ES-I3 (cell line): ENCODE data around the gene PDE4DIP.
"Not testable (repeated sequence)": the region's sequence is repeated elsewhere in the genome, so short reads cannot be mapped to it uniquely, and the experiment has no call there.

Experiments used
- H3K36me3 ChIP-seq: 2 replicates; pipeline ENCODE4 v1.6.1; 2013; ENCODE audit warnings: mild to moderate bottlenecking, low read length, control low read depth, moderate library complexity; ENCODE audit not compliant: insufficient read depth
- H3K4me1 ChIP-seq: 2 replicates; pipeline ENCODE4 v1.6.1; 2013; ENCODE audit warnings: mild to moderate bottlenecking, control low read depth, low read length; ENCODE audit not compliant: insufficient read depth
- H3K9ac ChIP-seq: 2 replicates; pipeline ENCODE4 v1.6.1; 2013; ENCODE audit warnings: low read depth, mild to moderate bottlenecking, low read length, moderate library complexity
- H3K9me3 ChIP-seq: 2 replicates; pipeline ENCODE4 v1.6.1; 2013; ENCODE audit warnings: mild to moderate bottlenecking, low read length, moderate library complexity; ENCODE audit not compliant: control insufficient read depth, insufficient read depth

Gene PDE4DIP

GRCh38 chr1:148890075-148890568 is 45.9 kb downstream of the PDE4DIP start:
- not testable (repeated sequence) for H3K9me3 ChIP-seq, H3K9ac ChIP-seq, H3K36me3 ChIP-seq, H3K4me1 ChIP-seq

GRCh38 chr1:148894360-148895352 is 50.4 kb downstream of the PDE4DIP start:
- not testable (repeated sequence) for H3K9me3 ChIP-seq, H3K36me3 ChIP-seq, H3K4me1 ChIP-seq, H3K9ac ChIP-seq

- not testable (repeated sequence) for H3K9ac ChIP-seq, H3K9me3 ChIP-seq, H3K36me3 ChIP-seq, H3K4me1 ChIP-seq
Observed at GRCh38 chr1:148900026-148900425, 55.8 kb downstream of the PDE4DIP start.

DNA sequence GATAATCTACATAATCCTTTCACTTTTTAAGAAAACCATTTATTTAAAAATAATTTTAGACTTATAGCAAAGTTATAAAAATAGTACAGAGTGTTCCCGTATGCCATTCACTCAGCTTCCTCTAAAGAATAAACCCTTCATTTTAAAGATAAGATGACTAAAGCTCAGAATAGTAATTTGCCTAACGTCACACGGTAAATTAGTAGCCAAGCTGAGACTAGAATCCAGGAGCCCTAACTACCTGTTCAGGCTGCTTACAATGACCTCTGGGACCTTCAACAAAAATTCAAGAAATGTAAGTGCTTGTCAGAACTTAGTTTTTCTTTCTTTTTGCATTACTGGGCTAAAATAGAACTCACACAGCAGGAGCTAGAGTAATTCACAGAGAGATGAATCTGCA is 56.5 kb downstream of the PDE4DIP start:
- not testable (repeated sequence) for H3K9me3 ChIP-seq, H3K36me3 ChIP-seq, H3K9ac ChIP-seq, H3K4me1 ChIP-seq

DNA sequence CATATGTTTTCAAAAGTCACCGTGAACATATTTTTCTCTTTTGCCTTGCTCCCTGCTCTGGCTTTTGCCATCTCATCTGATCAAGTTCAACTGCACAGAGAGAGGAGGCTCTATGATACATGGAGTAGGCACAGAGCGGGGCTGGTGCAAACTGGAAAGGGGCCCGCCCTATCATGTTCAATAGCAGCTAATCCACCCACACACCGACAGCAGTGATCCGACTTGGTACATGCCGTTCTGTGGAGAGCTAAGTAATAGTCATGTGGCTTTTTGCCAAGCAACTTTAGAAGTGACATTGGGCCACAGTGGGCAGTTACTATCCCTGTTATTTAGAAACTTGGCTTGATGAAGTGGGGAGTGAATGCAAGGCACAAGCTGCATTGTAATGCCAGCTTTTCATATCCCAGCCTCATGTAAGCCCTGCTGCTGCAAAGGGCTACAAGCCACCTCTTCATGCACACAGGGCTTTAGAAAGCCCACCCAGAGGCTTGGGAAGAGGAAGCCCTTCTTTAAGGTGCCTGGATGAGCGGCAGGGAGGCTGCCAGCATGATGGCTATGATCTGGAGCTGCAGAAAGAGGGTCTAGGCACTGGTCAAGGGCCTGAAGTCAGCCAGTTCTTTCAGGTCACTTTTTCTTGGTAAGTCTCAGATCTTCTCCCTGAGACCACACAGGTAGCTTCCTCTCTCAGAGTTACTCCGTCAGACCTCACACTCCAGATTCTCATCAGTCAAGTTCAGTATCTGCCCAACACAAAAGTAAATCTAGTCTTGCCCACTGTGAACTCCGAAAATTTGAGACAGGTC is 57.1 kb downstream of the PDE4DIP start:
- H3K9ac ChIP-seq, H3K36me3 ChIP-seq, H3K4me1 ChIP-seq, H3K9me3 ChIP-seq: not testable (repeated sequence)

DNA sequence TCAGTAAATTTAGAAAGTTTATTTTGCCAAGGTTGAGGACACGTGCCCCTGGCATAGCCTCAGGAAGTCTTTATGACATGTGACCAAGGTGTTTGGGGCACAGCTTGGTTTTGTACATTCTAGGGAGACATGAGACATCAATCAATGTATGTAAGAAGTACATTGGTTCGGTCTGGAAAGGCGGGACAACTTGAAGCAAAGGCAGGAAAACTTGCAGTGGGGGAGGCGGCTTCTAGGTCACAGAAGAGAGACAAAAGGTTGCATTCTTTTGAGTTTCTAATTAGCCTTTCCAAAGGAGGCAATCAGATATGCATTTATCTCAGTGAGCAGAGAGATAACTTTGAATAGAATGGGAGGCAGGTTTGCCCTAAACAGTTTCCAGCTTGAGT is 57.7 kb downstream of the PDE4DIP start:
- H3K9me3 ChIP-seq, H3K36me3 ChIP-seq, H3K4me1 ChIP-seq, H3K9ac ChIP-seq: not testable (repeated sequence)

GRCh38 chr1:148909219-148909826 is 65.1 kb downstream of the PDE4DIP start:
- H3K4me1 ChIP-seq, H3K9me3 ChIP-seq, H3K9ac ChIP-seq, H3K36me3 ChIP-seq: not testable (repeated sequence)

- not testable (repeated sequence) for H3K36me3 ChIP-seq, H3K9ac ChIP-seq, H3K9me3 ChIP-seq
Observed at GRCh38 chr1:148911303-148911928, 67.2 kb downstream of the PDE4DIP start.

DNA sequence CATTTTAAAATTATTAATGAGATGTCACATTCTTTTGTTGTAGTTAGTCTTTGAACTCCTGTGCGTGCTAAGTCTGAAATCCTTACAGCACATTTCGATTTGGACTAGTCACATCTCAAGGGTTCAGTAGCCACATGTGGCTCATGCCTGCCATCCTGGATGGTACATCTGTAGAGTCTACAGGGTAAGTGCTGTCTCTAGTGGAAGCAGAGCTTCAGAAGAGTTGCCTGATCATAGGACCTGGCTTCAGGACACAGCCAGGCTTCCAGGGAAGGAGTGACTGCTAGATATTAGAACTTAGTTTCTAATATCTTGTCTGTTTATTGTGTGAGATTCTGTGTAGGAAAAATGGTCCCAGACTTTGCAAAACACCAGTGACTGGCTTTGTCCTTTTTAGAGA is 72.0 kb downstream of the PDE4DIP start:
- H3K36me3 ChIP-seq, H3K9ac ChIP-seq, H3K4me1 ChIP-seq, H3K9me3 ChIP-seq: not testable (repeated sequence)

More at GRCh38 chr1:148911303-148911928, 67.2 kb downstream of the PDE4DIP start:
- H3K4me1 ChIP-seq, result not testable (repeated sequence)

DNA sequence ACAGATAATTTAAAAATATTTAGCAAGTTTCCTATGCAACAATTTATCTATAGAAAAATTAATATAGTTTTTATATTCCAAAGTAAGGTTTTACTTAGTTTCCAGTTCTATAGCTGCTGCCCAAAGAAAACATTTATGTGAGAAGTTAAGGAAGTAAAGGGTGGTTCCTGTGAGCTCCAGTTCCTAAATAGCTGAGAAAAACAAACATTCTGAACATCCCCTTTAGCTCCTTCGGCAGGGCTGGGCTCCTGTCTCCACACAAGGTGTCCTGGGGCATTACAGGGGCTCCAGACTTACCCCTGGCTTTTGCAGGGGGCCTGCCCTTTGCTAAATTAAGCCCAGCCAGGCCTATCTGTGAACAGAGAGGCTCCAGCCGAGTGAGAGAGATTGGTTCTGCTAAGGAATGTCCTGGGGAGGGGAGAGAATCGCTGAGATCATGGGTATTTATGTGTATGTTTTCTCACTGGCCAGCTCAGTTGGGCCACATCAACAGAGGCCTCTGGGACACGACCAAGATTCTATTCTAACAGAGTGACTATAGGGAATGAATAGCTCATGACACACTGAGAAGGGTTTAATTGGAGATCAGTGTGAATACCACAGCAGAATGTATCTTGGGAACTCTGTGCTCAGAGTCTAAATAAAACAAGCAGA is 72.6 kb downstream of the PDE4DIP start:
- not testable (repeated sequence) for H3K4me1 ChIP-seq, H3K36me3 ChIP-seq, H3K9me3 ChIP-seq

DNA sequence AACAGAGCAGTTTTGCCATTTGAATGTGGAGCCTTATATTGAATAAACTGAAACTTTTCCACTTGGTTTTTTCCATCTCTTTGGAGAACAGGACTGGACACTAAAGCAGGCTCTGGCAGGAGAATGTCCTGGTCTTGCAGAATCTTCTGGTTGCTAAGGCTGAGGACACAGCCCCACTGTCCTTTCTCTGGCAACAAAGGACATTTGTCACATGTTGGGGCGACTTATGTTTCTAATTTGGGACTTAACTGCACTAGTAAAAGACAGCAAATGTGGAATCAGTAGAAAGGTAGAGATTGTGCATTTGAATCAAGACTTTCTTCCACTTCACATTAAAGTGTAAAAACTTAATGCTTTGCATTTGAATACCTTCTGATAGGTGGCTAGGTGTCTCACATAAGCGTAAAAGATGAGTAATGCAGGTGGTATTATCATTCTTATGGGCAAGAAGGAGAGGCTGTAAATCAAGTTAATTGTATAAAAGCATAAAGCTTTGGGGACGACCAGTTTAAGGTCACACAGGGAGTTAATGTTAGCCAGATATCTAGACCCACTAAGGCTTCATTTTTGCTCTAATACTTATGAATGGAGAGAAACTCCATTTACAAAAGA is 74.7 kb downstream of the PDE4DIP start:
- H3K9ac ChIP-seq, H3K36me3 ChIP-seq, H3K4me1 ChIP-seq, H3K9me3 ChIP-seq: not testable (repeated sequence)

More for the DNA sequence above, 72.6 kb downstream of the PDE4DIP start:
- not testable (repeated sequence) for H3K9ac ChIP-seq

DNA sequence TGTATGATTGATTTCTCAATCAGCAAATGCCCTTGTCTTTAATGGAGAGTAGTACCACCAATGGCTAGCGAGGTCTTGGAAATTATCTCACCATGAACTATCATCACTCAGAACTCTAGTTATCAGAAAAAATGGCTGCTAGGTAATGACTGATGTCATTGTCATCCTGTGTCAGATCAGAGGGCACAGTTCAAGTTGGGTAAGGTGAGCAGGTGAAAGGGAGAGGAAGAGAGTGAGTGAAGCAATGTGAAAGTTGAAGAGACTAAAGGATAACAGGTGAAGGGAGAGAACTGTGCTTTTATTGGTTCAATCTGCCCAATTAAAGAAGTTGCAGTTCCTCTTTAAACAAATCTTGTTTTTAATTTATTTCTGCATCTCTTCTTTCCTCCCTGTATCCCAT is 76.8 kb downstream of the PDE4DIP start:
- not testable (repeated sequence) for H3K4me1 ChIP-seq, H3K36me3 ChIP-seq, H3K9me3 ChIP-seq

GRCh38 chr1:148923798-148924197 is 79.6 kb downstream of the PDE4DIP start:
- H3K9ac ChIP-seq, H3K9me3 ChIP-seq, H3K36me3 ChIP-seq, H3K4me1 ChIP-seq: not testable (repeated sequence)

More for the DNA sequence above, 76.8 kb downstream of the PDE4DIP start:
- not testable (repeated sequence) for H3K9ac ChIP-seq
